EL (cell line): ENCODE data around the gene AEBP1.
A peak's percentile ranks its signal among the peaks of the same experiment; 100 is the strongest.

Source experiments
- DNase-seq: peaks from one replicate; pipeline ENCODE4 v3.0.0-alpha.2; 2016

The AEBP1 gene

GRCh38 chr7:44144968-44145478 lies 40.9 kb downstream of the AEBP1 start:
- no peak for DNase-seq

DNA sequence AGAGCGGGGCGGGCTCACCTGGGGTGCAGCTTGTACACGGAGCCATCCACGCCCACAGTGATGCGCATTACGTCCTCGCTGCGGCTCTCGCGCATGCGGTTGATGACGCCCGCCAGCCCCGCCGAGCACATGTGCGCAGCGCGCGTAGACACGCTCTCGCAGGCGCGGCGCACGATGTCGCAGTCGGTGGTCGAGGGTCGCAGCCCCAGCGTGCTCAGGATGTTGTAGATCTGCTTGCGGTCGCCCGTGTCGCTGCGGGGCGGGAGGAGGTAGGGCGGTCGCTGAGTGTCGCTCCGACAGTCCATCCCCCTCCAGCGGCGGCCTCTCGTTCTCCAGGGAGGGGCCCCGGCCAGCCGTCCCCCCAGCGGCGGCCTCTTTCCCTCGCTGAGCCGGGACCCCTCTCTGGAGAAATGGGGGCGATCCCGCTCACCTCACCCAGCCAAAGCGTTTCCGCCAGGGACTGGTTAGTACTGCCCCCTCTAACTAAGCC lies 41.4 kb downstream of the AEBP1 start:
- DNase-seq, result no peak

DNA sequence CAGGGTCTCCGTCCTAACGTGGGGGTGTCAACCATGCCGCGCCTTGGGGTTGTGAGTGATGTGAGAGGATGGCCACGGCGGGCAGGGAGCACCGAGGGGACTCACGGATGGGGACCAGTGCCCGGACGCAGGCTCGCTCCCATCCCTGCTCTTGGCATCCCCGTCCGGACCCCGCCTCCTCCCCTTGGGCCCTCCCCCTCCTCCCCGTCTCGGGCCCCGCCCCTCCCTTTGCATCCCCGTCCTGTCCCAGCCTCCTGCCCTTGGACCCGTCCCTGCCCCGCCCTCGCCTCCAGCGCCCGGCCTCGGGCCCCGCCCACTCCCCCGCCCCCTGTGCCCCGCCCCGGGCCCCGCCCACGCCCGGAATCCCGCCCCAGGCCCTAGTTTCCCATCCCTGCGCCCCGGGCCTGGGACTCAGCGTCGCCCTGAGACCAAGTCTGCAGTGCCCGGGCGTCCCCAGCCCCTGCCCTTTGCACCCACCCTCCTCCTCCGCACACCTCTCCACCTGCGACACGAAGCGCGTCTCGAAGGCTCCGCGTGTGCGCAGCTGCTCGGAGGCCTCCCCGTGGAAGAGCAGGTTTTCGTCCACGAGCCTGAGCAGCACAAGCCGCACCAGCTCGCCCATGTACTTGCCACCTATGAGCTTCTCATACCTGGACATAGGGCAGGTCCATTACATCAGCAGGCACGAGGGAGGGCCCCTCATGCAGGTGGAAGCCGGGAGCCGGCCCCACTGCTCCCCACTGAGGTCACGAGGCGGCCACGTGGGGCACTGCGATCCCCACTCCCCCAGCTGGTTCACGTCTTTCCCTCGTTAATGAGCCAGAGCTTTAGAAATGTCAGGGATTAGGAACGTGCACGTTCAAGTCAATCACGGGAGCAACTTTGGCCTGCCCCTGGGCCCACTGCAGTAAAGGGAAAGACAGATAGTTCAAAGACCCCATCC lies 42.1 kb downstream of the AEBP1 start:
- DNase-seq, result peak; percentile 76

DNA sequence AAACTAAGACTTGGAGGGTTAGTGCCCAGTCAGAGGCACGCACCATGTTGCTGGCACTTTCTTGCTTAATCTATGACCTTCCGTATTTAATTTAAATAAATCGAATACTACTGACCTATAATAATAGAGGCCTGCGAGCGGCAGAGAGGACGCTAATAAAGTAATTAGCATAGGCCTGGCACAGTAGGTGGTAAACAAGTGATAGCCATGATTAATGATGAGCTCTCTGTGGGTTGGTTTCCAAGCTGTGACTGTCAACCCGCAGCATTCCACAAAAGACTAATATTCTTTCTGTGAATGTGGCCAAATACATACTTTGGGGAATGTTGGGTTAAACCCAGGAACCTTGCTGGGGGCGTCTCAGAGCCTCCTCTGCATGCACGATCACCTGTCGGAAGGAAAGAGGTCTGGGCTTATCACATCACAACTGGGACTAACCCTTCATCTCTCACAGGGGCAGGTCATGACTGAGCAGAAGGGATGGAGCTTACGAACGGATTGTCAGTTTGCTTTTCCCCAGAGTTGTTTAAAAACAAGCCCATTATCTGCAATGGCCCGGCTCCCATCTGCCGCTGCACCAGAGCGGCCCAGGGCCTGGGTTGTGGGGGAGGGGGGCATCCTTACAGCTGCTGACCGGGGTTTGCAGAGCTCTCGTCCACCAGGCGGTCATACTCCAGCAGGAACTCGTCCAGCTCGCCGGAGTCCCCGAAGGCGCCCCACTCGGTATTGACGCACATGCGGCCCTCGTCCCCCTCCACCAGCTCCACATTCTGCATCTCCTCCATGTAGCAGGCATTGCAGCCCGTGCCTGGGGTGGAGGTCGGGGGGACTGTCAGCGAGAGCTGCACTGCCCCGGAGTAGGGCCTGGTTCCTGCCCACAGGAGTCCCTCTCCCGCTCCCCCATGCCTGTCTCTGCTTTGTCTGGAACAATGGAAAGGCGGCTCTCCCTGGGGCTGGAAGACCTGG lies 43.2 kb downstream of the AEBP1 start:
- no peak for DNase-seq

DNA sequence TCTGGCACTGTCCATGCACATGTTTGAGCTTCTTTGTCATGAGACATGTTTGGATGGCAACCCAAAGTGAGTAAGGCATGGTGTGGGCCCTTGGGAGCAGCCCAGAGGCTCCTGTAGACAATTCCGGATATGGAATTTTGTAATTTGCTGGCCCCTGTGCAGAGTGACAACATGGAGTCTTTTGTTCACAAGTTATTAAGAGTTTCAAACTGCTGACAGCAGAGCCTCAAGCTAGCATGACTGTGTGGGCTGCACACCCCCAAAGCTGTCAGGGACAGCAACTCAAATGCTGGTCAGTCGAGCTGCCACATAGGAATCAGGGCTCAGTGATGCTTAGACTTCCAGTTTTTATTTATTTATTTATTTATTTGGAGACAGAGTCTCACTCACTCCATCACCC lies 44.0 kb downstream of the AEBP1 start:
- DNase-seq, result no peak

DNA sequence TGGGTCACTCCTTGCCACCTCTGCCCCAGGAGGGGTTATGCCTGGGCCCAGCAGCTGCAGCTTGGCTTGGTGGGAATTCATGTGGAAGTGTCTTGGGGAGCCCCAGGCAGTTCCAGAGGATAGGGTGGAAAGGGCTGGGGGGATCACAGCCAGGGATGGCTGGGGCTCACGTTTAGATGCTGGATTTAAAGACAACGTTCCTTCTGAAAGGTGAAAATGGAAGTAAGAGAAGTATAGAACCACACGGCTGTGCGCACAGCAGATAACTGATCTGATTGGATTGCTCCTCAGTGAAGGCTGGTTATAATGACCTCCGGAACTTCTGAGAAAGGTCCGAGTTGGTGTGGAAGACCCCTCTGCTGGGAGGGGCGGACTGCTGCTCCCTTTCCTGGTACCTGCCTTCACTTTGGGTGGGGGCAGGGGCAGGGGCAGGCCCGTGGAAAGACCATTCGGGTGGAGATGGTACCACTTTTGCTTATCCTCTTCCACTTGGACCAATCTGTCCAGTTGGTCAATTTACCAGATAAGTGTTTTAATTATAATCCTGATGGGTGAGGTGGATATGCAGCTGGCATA lies 44.9 kb downstream of the AEBP1 start:
- DNase-seq, result no peak

GRCh38 chr7:44149571-44150465 lies 45.7 kb downstream of the AEBP1 start:
- no peak for DNase-seq

GRCh38 chr7:44150466-44150832 lies 46.3 kb downstream of the AEBP1 start:
- DNase-seq, result no peak

DNA sequence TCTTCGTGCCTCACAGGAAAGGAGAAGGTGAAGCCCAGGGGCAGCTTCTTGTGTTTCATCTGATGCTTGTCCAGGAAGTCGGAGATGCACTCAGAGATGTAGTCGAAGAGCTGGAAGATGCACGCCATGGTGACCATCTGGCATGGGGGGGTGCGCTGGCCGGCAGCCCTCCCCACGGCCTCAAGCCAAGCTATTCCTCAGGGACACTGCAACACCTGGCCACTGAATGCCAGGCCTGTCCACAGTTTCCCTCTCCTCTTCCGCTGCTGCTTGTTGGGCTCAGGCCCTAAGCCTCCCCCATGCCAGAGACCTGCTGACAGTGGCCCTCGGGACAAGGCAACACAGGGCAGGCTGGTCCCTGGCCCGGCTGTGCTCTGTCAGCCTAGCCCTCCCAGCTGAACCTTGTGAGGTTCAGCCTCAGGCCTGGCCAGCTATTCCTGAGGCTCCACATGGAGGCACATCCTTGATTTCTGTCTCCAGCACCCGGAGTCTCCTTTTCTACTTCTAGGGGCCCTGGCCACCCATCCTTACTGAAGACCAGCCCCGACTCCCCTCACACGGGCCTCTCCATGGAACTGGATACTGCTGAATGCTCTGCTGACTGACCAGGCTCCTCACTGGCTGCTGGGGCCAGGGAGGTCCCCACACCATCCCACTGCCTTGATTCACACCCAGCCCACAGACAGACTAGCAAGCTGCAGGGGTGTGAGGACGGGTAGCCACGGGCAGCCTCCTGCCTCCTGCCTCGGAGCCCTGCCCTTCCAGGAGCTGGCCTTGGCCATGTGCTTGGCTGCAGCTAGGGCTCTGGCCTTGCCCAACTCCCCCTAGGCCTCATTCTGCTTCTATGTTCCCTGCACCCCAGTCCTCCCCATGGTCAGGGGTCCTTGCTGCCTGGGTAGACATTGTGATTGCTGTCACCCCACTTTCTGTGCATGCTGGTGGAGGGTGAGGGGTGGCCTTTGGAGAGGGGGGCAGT lies 47.1 kb downstream of the AEBP1 start:
- DNase-seq, result no peak

DNA sequence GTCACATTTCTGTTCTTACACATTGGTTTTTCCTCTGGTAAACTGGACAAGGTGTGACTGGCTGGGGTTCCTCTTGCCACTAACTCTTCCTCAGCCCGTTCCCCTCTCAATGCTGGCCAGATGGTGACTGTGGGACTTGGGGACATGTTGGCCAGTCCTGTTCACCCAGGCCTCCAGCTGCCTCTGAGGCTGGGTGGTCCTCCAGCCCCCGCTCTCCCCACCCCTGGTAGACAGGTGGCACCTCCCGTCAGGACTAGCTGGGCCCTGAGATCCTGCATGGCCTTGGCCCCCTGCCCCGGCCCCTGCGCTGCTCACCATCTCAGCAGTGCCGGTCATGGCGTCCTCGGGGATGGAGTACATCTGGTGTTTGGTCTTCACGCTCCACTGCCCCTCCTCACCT lies 47.8 kb downstream of the AEBP1 start:
- DNase-seq, result no peak

DNA sequence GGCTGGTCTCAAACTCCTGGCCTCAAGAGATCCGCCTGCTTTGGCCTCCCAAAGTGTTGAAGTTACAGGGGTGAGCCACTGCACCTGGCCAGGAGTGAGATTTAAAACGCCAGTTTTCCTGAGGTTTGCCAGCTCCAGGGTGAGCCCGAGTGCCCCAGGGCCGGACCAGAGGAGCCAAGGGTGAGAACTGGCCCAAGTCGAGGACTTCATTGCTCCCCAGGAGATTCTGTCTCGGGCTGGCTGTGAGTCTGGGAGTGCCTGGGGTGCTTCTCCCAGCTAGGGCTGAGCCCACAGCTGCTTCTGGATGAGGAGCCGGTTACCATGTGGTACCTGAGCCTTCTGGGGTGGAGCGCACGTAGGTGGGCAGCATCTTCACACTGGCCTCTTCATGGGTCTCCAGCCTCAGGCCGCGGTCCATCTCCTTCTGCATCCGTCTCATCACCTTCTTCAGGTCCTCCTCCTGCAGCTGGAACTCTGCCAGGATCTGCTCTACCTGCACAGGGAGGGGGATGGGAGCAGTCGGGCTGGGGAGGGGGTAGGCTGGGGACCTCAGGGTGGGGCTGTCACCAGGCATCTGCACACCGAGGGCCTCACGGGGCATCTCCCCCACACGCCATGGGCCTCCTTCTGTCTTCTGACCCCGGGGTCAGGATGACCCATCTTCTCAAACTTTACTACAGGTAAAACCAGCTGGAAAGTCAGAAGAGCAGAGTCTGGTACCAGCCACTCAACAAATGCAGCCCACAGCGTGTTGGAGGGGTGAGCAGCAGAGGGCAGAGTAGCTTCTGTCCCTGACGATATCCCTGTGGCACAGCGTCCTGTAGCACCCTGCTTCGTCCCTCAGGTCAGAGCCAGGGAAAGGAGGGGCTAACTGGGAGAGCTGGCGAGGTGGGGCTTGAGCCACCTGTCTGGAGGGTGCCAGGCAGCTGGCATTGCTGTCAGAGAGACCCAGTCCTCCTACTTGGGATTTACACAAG lies 49.1 kb downstream of the AEBP1 start:
- DNase-seq, result no peak

- DNase-seq, result no peak
Observed at GRCh38 chr7:44153948-44154335, 49.8 kb downstream of the AEBP1 start.

DNA sequence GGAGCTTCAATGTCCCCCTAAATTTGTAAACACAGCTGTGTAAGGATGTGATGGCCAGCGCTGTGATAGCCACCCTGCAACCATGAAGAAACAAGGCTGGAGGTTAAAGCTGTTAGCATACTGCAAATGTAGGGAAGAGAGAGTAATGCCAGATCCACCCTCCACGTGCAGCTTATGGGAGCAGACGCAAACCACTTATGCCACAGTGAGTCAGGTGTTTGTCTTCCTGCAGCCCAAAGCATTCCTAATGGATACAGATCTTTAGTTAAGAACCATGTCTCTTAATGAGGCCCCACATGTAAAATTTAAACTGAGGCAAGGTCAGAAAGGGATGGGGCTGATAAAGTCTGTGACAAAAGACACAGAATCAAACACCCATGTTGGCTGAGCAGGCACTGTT lies 50.6 kb downstream of the AEBP1 start:
- DNase-seq, result peak; percentile 31

GRCh38 chr7:44155191-44156185 lies 51.3 kb downstream of the AEBP1 start:
- DNase-seq, result no peak

DNA sequence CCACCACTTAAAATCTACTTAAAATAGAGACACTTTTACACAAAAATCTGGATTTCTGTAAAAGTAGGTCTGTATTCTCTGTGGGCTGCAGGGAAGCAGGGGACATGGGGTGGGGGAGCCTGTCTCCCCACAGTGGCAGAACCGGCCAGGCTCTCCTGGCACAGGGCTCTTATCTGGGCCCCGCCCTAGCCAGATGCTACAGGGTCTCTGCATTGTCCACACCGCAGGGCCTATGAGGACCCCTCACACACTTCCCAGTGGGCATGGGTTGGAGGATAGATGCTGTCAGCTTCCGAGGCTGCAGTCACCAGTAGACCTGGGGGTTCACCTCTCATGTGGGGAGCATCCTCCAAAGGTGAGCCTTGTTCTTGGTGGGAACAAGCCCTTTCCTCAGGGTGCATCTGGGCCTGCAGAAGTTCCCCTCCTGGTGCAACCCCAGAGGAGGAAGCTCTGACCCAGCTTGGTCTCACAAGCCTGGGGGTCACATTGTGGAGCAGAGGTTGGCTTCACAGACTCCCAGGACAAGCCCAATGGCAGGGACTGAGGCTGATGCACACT lies 52.4 kb downstream of the AEBP1 start:
- no peak for DNase-seq

GRCh38 chr7:44157116-44158080 lies 53.3 kb downstream of the AEBP1 start:
- DNase-seq, result no peak
